ENCODE measurements around the gene ROGDI. TPM values are rescaled to one million over a fixed set of nuclear protein-coding genes. Genes with fewer than 3 reads are reported as not detected.

Gene ROGDI
- total and polyA plus RNA-seq, 12 donors: 44.1 to 148 (median 96.9) TPM

DNA sequence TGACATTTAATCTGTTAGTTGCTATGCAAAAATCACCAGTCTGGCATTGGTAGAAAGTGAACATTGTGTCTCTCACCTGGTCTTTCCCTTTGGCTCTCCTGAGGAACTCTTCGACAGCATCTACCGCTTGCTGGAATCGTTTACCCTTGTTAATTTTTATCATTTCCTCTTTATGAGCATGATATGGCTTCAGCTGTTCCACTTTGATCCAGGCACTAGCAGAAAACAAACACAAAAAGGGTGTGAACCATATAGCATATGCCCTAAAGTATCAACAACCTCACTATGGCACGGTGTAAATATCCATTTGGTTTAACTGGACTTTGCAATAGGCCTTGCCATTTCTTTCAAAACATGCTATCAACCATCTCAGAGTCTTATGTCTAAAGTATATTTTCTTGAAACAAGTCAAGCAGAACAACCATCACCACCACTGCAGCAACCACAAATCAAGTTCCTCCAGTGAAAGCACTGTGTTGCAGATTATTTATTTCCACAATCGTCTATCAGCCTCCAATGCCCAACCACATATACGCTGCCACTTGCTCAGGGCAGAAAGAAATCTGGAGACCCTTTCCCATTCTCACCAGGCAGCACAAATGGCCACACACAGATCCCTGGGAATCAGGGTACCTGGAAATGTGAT, 30.4 kb upstream of the ROGDI start:
- H3K36me3 ChIP-seq: peaks cover 0 to 100% (median 52%) of the 10 kb centered on the region in 9 donors
- DNase-seq (no peak), ATAC-seq (no peak)
- peak overlapping the region in 2 of 10 donors; percentile 4 to 52 for H3K27ac ChIP-seq
- 76 to 83% methylated on average over 6 of the region's 6 CpGs for WGBS, 2 donors
- TF ChIP-seq, protein P1, sequence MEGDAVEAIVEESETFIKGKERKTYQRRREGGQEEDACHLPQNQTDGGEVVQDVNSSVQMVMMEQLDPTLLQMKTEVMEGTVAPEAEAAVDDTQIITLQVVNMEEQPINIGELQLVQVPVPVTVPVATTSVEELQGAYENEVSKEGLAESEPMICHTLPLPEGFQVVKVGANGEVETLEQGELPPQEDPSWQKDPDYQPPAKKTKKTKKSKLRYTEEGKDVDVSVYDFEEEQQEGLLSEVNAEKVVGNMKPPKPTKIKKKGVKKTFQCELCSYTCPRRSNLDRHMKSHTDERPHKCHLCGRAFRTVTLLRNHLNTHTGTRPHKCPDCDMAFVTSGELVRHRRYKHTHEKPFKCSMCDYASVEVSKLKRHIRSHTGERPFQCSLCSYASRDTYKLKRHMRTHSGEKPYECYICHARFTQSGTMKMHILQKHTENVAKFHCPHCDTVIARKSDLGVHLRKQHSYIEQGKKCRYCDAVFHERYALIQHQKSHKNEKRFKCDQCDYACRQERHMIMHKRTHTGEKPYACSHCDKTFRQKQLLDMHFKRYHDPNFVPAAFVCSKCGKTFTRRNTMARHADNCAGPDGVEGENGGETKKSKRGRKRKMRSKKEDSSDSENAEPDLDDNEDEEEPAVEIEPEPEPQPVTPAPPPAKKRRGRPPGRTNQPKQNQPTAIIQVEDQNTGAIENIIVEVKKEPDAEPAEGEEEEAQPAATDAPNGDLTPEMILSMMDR (IDR thresholded peaks at IDR 0.05): no peak
- no peak overlapping the region for H3K4me3 ChIP-seq
- intact Hi-C loops (cut with DNase I): no loop called here
- no peaks in the 10 kb centered on the region for H3K9me3 ChIP-seq
- H3K27me3 ChIP-seq: no peaks in the 10 kb centered on the region
- H3K4me1 ChIP-seq: peaks cover 4 to 68% (median 32%) of the 10 kb centered on the region in 9 donors

DNA sequence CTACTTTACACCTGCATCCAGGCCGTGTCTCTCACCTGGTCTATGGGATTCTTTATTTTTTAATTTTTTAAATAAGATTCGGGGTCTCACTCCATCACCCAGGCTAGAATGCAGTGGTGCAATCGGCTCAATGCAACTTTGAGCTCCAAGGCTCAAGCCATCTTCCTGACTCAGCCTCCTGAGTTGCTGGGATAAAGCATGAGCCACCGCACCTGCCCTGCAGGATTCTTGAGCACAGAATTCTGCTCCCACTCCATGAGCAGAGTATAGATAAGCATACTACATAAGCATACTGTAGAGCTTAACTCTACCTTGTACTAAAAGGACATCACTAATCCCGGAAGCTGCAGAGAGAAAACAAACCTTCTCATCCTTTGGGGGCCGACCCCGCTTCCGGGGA, 29.2 kb upstream of the ROGDI start:
- TF ChIP-seq, protein P1 (IDR thresholded peaks at IDR 0.05): no peak
- H3K27ac ChIP-seq: peak overlapping the region in 8 of 10 donors; percentile 81 to 91 (median 84)
- no peak for DNase-seq
- peaks cover 5 to 72% (median 35%) of the 10 kb centered on the region in 9 donors for H3K4me1 ChIP-seq
- no peaks in the 10 kb centered on the region for H3K27me3 ChIP-seq
- 95 to 96% methylated on average over 8 of the region's 8 CpGs for WGBS, 2 donors
- no peak overlapping the region for H3K4me3 ChIP-seq
- intact Hi-C loops (cut with DNase I): no loop called here
- no peak for ATAC-seq
- H3K9me3 ChIP-seq: no peaks in the 10 kb centered on the region
- H3K36me3 ChIP-seq: peaks cover 0 to 100% (median 51%) of the 10 kb centered on the region in 9 donors

DNA sequence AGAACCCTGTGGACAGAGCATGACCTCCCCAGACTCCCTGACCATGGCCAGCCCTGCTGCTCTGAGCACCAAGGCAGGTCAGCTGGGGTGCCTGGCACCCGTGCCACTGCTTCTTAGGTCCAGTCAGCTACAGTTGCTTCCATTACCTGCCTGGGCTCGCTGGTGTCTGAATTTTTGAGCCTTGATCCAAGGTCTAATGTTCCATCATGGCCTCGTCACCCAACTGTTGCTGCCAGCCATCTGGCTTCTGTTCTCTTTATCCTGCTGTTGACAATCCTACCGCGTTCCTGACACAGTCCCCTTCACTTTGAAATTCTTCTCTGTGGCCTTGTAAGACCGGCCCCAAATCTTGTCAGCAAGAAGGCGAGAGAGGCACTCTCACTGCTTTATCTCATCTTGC, 28.0 kb upstream of the ROGDI start:
- WGBS, 2 donors: 20 to 55% methylated on average over 7 of the region's 7 CpGs
- TF ChIP-seq, protein P1 (IDR thresholded peaks at IDR 0.05): no peak
- peak in 1 of 2 donors; percentile 40 for DNase-seq
- H3K27ac ChIP-seq: peak overlapping the region; percentile 38 to 91 (median 84)
- peaks cover 5 to 76% (median 36%) of the 10 kb centered on the region in 9 donors for H3K4me1 ChIP-seq
- H3K9me3 ChIP-seq: no peaks in the 10 kb centered on the region
- intact Hi-C loops (cut with DNase I): no loop called here
- ATAC-seq: peak in 6 of 8 donors; percentile 2 to 56 (median 43)
- peaks cover 0 to 100% (median 59%) of the 10 kb centered on the region in 9 donors for H3K36me3 ChIP-seq
- H3K27me3 ChIP-seq: no peaks in the 10 kb centered on the region
- no peak overlapping the region for H3K4me3 ChIP-seq

DNA sequence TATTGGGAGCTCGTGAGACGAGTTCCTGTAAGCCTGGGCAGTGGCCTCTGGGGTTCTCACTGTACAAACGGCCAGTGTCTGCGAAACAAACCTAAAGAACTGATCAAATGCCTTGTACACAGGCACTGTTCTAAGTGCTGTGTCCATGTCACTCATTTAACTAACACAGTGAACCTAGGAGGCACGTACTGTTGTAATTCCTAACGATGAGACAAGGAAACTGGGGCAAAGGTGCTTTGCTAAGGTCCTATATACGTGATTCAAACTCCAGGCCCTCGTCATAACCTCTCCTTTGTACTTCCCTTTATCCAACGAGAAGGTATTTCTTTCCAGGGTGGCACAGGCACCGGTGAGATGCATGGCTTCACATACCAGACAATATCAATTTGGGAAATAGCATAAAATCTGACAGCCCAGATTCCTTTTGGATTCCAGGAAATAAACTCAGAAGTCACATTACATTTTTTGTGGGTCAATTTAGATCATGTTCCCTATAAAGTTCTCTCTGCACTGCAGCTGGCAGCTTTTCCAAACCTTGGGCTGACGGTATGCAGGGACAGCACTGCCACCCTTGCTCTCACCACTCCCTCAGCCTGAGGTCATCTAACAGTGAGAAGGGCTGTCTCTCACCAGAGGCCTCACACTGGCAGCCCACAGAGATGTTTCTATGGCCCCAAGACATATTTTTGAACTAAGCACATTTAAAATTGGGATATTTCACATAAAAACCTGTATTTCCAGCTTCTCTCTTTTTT, 26.3 kb upstream of the ROGDI start:
- intact Hi-C loops (cut with DNase I): no loop called here
- WGBS, 2 donors: 51 to 72% methylated on average over 11 of the region's 11 CpGs
- no peaks in the 10 kb centered on the region for H3K27me3 ChIP-seq
- peak; percentile 32 to 58 for DNase-seq
- ATAC-seq: peak in 7 of 8 donors; percentile 60 to 84 (median 77)
- no peak overlapping the region for H3K4me3 ChIP-seq
- TF ChIP-seq, protein P1 (IDR thresholded peaks at IDR 0.05): no peak
- peak overlapping the region; percentile 69 to 91 (median 84) for H3K27ac ChIP-seq
- H3K36me3 ChIP-seq: peaks cover 0 to 100% (median 66%) of the 10 kb centered on the region in 9 donors
- peaks cover 4 to 87% (median 42%) of the 10 kb centered on the region in 9 donors for H3K4me1 ChIP-seq
- no peaks in the 10 kb centered on the region for H3K9me3 ChIP-seq
